HepG2 (cell line): ENCODE results near the gene LCK. TPM values are rescaled to one million over a fixed set of nuclear protein-coding genes. Genes with fewer than 3 reads are reported as not detected.

Source experiments
- CEBPG ChIP-seq: IDR thresholded peaks from 2 replicates; pipeline ENCODE4 v1.6.1; 2016
- CHCHD3 ChIP-seq: sonication (generic); formaldehyde crosslinking; IDR thresholded peaks from 2 replicates; pipeline ENCODE4 v1.8.0; 2022; ENCODE audit warnings: mild to moderate bottlenecking, missing genetic modification reagents, moderate library complexity
- HNRNPK ChIP-seq: fragments of 200-400 bp; formaldehyde crosslinking; IDR thresholded peaks from 2 replicates; pipeline ENCODE4 v1.6.1; 2018; ENCODE audit warnings: low read length, low read depth, moderate library complexity, mild to moderate bottlenecking; ENCODE audit not compliant: poor library complexity, severe bottlenecking
- KMT2B ChIP-seq: IDR thresholded peaks from 2 replicates; pipeline ENCODE4 v1.6.1; 2016; ENCODE audit warnings: missing genetic modification reagents, missing compliant biosample characterization
- LBX2 ChIP-seq: sonication (generic); formaldehyde crosslinking; IDR thresholded peaks from 2 replicates; pipeline ENCODE4 v1.5.0; 2020; ENCODE audit warnings: missing genetic modification reagents, mild to moderate bottlenecking, borderline replicate concordance
- MEIS1 ChIP-seq: sonication (generic); formaldehyde crosslinking; IDR thresholded peaks from 2 replicates; pipeline ENCODE4 v1.9.0; 2021; ENCODE audit warnings: mild to moderate bottlenecking, missing genetic modification reagents, moderate library complexity, borderline replicate concordance
- RBM39 ChIP-seq: fragments of 200-400 bp; formaldehyde crosslinking; IDR thresholded peaks from one replicate; pipeline ENCODE4 v1.6.1; 2018; ENCODE audit warnings: antibody characterized with exemption, mild to moderate bottlenecking, low read depth, low read length; ENCODE audit not compliant: poor library complexity, severe bottlenecking
- SAFB2 ChIP-seq: sonication (generic); formaldehyde crosslinking; IDR thresholded peaks from 2 replicates; pipeline ENCODE4 v1.5.1; 2020; ENCODE audit warnings: missing genetic modification reagents, low read depth, mild to moderate bottlenecking, borderline replicate concordance
- SP140L ChIP-seq: sonication (generic); formaldehyde crosslinking; IDR thresholded peaks from 2 replicates; pipeline ENCODE4 v1.4.0; 2020; ENCODE audit warnings: missing genetic modification reagents, borderline replicate concordance
- XRCC5 ChIP-seq: fragments of 200-400 bp; formaldehyde crosslinking; optimal IDR thresholded peaks from 2 replicates; pipeline ENCODE3; 2017; ENCODE audit warnings: mild to moderate bottlenecking, low read length
- ZNF558 ChIP-seq: sonication (generic); formaldehyde crosslinking; IDR thresholded peaks from 2 replicates; pipeline ENCODE4 v1.9.0; 2022; ENCODE audit warnings: mild to moderate bottlenecking, missing genetic modification reagents, borderline replicate concordance
- ZNF839 ChIP-seq: sonication (generic); formaldehyde crosslinking; IDR thresholded peaks from 2 replicates; pipeline ENCODE4 v1.4.0; 2020; ENCODE audit warnings: missing genetic modification reagents, mild to moderate bottlenecking, borderline replicate concordance
- polyA plus RNA-seq, 8 experiments: library from polyadenylated mRNA; depleted of rRNA in 3 of 8; stranded (reverse) in 7 of 8; unstranded in 1 of 8; fragments of >200 nt; fragmentation: Illumina TruSeq in 4 of 8; extraction: Trizol in 4 of 8; gene quantifications; 2 replicates each; pipeline versions ENCODE4 v1.2.1 to v1.2.3, GENCODE V29; 2011 to 2016; ENCODE audit warnings: low read depth in 4 of 8, missing spikeins in 1 of 8, mixed read lengths in 1 of 8; ENCODE audit not compliant: insufficient read depth in 1 of 8
- total RNA-seq, 5 experiments: library from RNA; depleted of rRNA; stranded (reverse); fragments of >200 nt; fragmentation: Illumina TruSeq; extraction: Trizol; gene quantifications; 2 replicates each; pipeline ENCODE4 v1.2.3, GENCODE V29; 2016; ENCODE audit warnings: low read depth in 1 of 5
- TF ChIP-seq, protein P1 (sequence below), 2 experiments: sonication (generic) in 1 of 2; formaldehyde crosslinking in 1 of 2; IDR thresholded peaks; 2 replicates each; pipeline versions ENCODE4 v1.6.1 to v1.9.0; 2014 to 2022; ENCODE audit warnings: antibody characterized with exemption in 1 of 2, borderline replicate concordance in 1 of 2, inconsistent platforms in 1 of 2, low read depth in 1 of 2, missing genetic modification reagents in 1 of 2
- TF ChIP-seq, protein P2 (sequence below): IDR thresholded peaks from 2 replicates; pipeline ENCODE4 v1.6.1; 2018; ENCODE audit warnings: missing genetic modification reagents
- TF ChIP-seq, protein P3 (sequence below), 2 experiments: sonication (generic) in 1 of 2; formaldehyde crosslinking in 1 of 2; IDR thresholded peaks; 2 replicates each; pipeline versions ENCODE4 v1.4.0 to v1.6.1; 2018 to 2020; ENCODE audit warnings: missing genetic modification reagents in 2 of 2, borderline replicate concordance in 1 of 2, low read depth in 1 of 2, mild to moderate bottlenecking in 1 of 2, missing biosample characterization in 1 of 2
- TF ChIP-seq, protein P4 (sequence below): sonication (generic); formaldehyde crosslinking; IDR thresholded peaks from 2 replicates; pipeline ENCODE4 v1.4.0; 2020; ENCODE audit warnings: missing genetic modification reagents

Gene LCK
- total and polyA plus RNA-seq, 2 of the 13 experiments (the other 11 are each of a cell fraction or from before 2014, with no cell fraction given) = 0.93 to 1.8 TPM

- TF ChIP-seq, protein P1, sequence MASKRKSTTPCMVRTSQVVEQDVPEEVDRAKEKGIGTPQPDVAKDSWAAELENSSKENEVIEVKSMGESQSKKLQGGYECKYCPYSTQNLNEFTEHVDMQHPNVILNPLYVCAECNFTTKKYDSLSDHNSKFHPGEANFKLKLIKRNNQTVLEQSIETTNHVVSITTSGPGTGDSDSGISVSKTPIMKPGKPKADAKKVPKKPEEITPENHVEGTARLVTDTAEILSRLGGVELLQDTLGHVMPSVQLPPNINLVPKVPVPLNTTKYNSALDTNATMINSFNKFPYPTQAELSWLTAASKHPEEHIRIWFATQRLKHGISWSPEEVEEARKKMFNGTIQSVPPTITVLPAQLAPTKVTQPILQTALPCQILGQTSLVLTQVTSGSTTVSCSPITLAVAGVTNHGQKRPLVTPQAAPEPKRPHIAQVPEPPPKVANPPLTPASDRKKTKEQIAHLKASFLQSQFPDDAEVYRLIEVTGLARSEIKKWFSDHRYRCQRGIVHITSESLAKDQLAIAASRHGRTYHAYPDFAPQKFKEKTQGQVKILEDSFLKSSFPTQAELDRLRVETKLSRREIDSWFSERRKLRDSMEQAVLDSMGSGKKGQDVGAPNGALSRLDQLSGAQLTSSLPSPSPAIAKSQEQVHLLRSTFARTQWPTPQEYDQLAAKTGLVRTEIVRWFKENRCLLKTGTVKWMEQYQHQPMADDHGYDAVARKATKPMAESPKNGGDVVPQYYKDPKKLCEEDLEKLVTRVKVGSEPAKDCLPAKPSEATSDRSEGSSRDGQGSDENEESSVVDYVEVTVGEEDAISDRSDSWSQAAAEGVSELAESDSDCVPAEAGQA (IDR thresholded peaks at IDR 0.05; ENCODE audit: low read depth) = peak; percentile 82
- TF ChIP-seq, protein P1 (CRISPR knock-in tag; IDR thresholded peaks at IDR 0.05; ENCODE audit: borderline replicate concordance) = no peak
- TF ChIP-seq CEBPG (CRISPR knock-in tag) (no peak), SAFB2 (CRISPR knock-in tag) (no peak; the same call in 1 of the 2 replicates), CHCHD3 (CRISPR knock-in tag) (no peak), SP140L (no peak), LBX2 (CRISPR knock-in tag) (no peak), ZNF558 (CRISPR knock-in tag) (no peak), RBM39 (no peak), ZNF839 (CRISPR knock-in tag) (no peak), HNRNPK (no peak), MEIS1 (CRISPR knock-in tag) (peak; percentile 89; the same call in 1 of the 2 replicates), XRCC5 (peak; percentile 46), KMT2B (CRISPR knock-in tag) (no peak)
- TF ChIP-seq, protein P2, sequence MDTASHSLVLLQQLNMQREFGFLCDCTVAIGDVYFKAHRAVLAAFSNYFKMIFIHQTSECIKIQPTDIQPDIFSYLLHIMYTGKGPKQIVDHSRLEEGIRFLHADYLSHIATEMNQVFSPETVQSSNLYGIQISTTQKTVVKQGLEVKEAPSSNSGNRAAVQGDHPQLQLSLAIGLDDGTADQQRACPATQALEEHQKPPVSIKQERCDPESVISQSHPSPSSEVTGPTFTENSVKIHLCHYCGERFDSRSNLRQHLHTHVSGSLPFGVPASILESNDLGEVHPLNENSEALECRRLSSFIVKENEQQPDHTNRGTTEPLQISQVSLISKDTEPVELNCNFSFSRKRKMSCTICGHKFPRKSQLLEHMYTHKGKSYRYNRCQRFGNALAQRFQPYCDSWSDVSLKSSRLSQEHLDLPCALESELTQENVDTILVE (CRISPR knock-in tag) = peak; percentile 37; the same call in 1 of the 2 replicates
- TF ChIP-seq, protein P3, sequence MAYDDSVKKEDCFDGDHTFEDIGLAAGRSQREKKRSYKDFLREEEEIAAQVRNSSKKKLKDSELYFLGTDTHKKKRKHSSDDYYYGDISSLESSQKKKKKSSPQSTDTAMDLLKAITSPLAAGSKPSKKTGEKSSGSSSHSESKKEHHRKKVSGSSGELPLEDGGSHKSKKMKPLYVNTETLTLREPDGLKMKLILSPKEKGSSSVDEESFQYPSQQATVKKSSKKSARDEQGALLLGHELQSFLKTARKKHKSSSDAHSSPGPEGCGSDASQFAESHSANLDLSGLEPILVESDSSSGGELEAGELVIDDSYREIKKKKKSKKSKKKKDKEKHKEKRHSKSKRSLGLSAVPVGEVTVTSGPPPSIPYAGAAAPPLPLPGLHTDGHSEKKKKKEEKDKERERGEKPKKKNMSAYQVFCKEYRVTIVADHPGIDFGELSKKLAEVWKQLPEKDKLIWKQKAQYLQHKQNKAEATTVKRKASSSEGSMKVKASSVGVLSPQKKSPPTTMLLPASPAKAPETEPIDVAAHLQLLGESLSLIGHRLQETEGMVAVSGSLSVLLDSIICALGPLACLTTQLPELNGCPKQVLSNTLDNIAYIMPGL (CRISPR knock-in tag; IDR thresholded peaks at IDR 0.05; ENCODE audit: borderline replicate concordance in 1 of 2, low read depth in 1 of 2) = peak; percentile 54 to 72; a peak in 3 of 4 replicates
- TF ChIP-seq, protein P4, sequence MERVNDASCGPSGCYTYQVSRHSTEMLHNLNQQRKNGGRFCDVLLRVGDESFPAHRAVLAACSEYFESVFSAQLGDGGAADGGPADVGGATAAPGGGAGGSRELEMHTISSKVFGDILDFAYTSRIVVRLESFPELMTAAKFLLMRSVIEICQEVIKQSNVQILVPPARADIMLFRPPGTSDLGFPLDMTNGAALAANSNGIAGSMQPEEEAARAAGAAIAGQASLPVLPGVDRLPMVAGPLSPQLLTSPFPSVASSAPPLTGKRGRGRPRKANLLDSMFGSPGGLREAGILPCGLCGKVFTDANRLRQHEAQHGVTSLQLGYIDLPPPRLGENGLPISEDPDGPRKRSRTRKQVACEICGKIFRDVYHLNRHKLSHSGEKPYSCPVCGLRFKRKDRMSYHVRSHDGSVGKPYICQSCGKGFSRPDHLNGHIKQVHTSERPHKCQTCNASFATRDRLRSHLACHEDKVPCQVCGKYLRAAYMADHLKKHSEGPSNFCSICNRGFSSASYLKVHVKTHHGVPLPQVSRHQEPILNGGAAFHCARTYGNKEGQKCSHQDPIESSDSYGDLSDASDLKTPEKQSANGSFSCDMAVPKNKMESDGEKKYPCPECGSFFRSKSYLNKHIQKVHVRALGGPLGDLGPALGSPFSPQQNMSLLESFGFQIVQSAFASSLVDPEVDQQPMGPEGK = peak; percentile 90
Observed at GRCh38 chr1:32249831-32250525, 1.1 kb upstream of the LCK start (continued).
